Neural cell (in vitro differentiated cells): Measurements from ENCODE around the gene FCHSD2. TPM values are rescaled to one million over a fixed set of nuclear protein-coding genes. Genes with fewer than 3 reads are reported as not detected.

ENCODE experiments used
- H2AFZ ChIP-seq: fragments of 200-600, 300-800 bp; sonication (generic), shearing (Covaris generic); 2 replicates; pipeline ENCODE4 v1.6.0; 2014; ENCODE audit warnings: low read depth, mild to moderate bottlenecking, antibody characterized with exemption, low read length, moderate library complexity
- H3F3A ChIP-seq: fragments of 200-600 bp; shearing (Covaris generic); 2 replicates; pipeline ENCODE4 v1.6.1; 2016; ENCODE audit warnings: mild to moderate bottlenecking, moderate library complexity, mixed read lengths, antibody characterized with exemption, low read length; ENCODE audit not compliant: insufficient read depth, poor library complexity, severe bottlenecking
- H3K27ac ChIP-seq: fragments of 200-600, 300-800 bp; sonication (generic), shearing (Covaris generic); 2 replicates; pipeline ENCODE4 v1.5.1; 2014; ENCODE audit warnings: mild to moderate bottlenecking, low read length, moderate library complexity
- H3K27me3 ChIP-seq: fragments of 300-800, 200-600 bp; sonication (generic), shearing (Covaris generic); 2 replicates; pipeline ENCODE4 v1.6.0; 2014; ENCODE audit warnings: mild to moderate bottlenecking, low read depth, low read length, moderate library complexity; ENCODE audit not compliant: insufficient read depth
- H3K36me3 ChIP-seq: fragments of 300-800, 200-600 bp; sonication (generic), shearing (Covaris generic); 2 replicates; pipeline ENCODE4 v1.5.1; 2014; ENCODE audit warnings: mild to moderate bottlenecking, antibody characterized with exemption, low read length, moderate library complexity; ENCODE audit not compliant: insufficient read depth
- H3K4me2 ChIP-seq: fragments of 300-800, 200-600 bp; sonication (generic), shearing (Covaris generic); 2 replicates; pipeline ENCODE4 v1.6.0; 2014; ENCODE audit warnings: mild to moderate bottlenecking, low read length
- H3K4me3 ChIP-seq: fragments of 300-800, 200-600 bp; sonication (generic), shearing (Covaris generic); 2 replicates; pipeline ENCODE4 v1.5.1; 2014; ENCODE audit warnings: mild to moderate bottlenecking, low read length, moderate library complexity
- H3K79me2 ChIP-seq: fragments of 200-600 bp; shearing (Covaris generic); replicated peaks from 2 replicates; pipeline ENCODE4 v1.6.0; 2014; ENCODE audit warnings: mild to moderate bottlenecking, low read length, moderate library complexity; ENCODE audit not compliant: insufficient read depth
- H3K9ac ChIP-seq: fragments of 300-800, 200-600 bp; sonication (generic), shearing (Covaris generic); 2 replicates; pipeline ENCODE4 v1.6.1; 2016; ENCODE audit warnings: mild to moderate bottlenecking, low read length, mixed read lengths
- H3K9me2 ChIP-seq: fragments of 200-600 bp; shearing (Covaris generic); 2 replicates; pipeline ENCODE4 v1.6.1; 2016; ENCODE audit warnings: mild to moderate bottlenecking, low read length, mixed read lengths; ENCODE audit not compliant: insufficient read depth
- H3K9me3 ChIP-seq: fragments of 200-600, 300-800 bp; sonication (generic), shearing (Covaris generic); 2 replicates; pipeline ENCODE4 v1.6.1; 2016; ENCODE audit warnings: mild to moderate bottlenecking, mixed run types, low read length, moderate library complexity, mixed read lengths
- H4K20me1 ChIP-seq: fragments of 200-600 bp; shearing (Covaris generic); 2 replicates; pipeline ENCODE4 v1.6.1; 2016; ENCODE audit warnings: mild to moderate bottlenecking, mixed run types; ENCODE audit not compliant: insufficient read depth
- CTCF ChIP-seq: fragments of 450-650 bp; IDR thresholded peaks from 2 replicates; pipeline ENCODE4 v1.5.1; 2014; ENCODE audit warnings: antibody characterized with exemption, mild to moderate bottlenecking, moderate library complexity; ENCODE audit not compliant: poor library complexity, severe bottlenecking
- EP300 ChIP-seq: fragments of 450-650 bp; conservative IDR thresholded peaks from 2 replicates; pipeline ENCODE4 v1.6.1; 2014; ENCODE audit warnings: antibody characterized with exemption, mild to moderate bottlenecking, moderate library complexity; ENCODE audit not compliant: poor library complexity, severe bottlenecking
- EZH2 ChIP-seq: fragments of 200-600, 300-800 bp; shearing (Covaris generic), sonication (generic); IDR thresholded peaks from 2 replicates; pipeline ENCODE4 v1.6.1; 2014; ENCODE audit warnings: antibody characterized with exemption, low read length, borderline replicate concordance, mild to moderate bottlenecking; ENCODE audit not compliant: insufficient read depth, poor library complexity, severe bottlenecking
- MXI1 ChIP-seq: fragments of 450-650 bp; conservative IDR thresholded peaks from 2 replicates; pipeline ENCODE4 v1.6.1; 2014; ENCODE audit warnings: antibody characterized with exemption, mild to moderate bottlenecking; ENCODE audit not compliant: poor library complexity, severe bottlenecking
- POLR2AphosphoS5 ChIP-seq: IDR thresholded peaks from 2 replicates; pipeline ENCODE4 v1.6.1; 2012
- RAD21 ChIP-seq: fragments of 450-650 bp; conservative IDR thresholded peaks from 2 replicates; pipeline ENCODE4 v1.6.1; 2014; ENCODE audit warnings: antibody characterized with exemption, mild to moderate bottlenecking, moderate library complexity
- REST ChIP-seq: IDR thresholded peaks from 2 replicates; pipeline ENCODE4 v1.6.1; 2012; ENCODE audit warnings: borderline replicate concordance
- SMC3 ChIP-seq: fragments of 450-650 bp; conservative IDR thresholded peaks from 2 replicates; pipeline ENCODE4 v1.6.1; 2014; ENCODE audit warnings: antibody characterized with exemption, mild to moderate bottlenecking, moderate library complexity; ENCODE audit not compliant: poor library complexity
- TAF1 ChIP-seq: IDR thresholded peaks from 2 replicates; pipeline ENCODE4 v1.6.1; 2012; ENCODE audit warnings: low read depth
- polyA plus RNA-seq: library from polyadenylated mRNA; depleted of rRNA; stranded (reverse); fragments of >200 nt; gene quantifications from 2 replicates; pipeline ENCODE4 v1.2.3, GENCODE V29; 2014

Gene FCHSD2
- polyA plus RNA-seq, 1 donor from 2014 or later, result 40.8 TPM

GRCh38 chr11:72851726-72852125, 290.4 kb downstream of the FCHSD2 start:
- H4K20me1 ChIP-seq, result no peaks in the 10 kb centered on the region
- H3K79me2 ChIP-seq, result no peaks in the 10 kb centered on the region
- no peak for TF ChIP-seq MXI1
- no peak for TF ChIP-seq REST
- no peak for TF ChIP-seq SMC3
- TF ChIP-seq POLR2AphosphoS5, result no peak
- no peak for TF ChIP-seq CTCF
- TF ChIP-seq EZH2, result no peak
- TF ChIP-seq RAD21, result no peak
- no peak for TF ChIP-seq TAF1
- TF ChIP-seq EP300, result no peak
- no peak overlapping the region for H3K4me2 ChIP-seq
- no peak overlapping the region for H3K27ac ChIP-seq
- H3K9me2 ChIP-seq, result no peaks in the 10 kb centered on the region
- no peaks in the 10 kb centered on the region for H3K36me3 ChIP-seq
- H3K9me3 ChIP-seq, result no peaks in the 10 kb centered on the region
- H3K27me3 ChIP-seq, result no peaks in the 10 kb centered on the region
- no peak overlapping the region for H3K9ac ChIP-seq
- no peaks in the 10 kb centered on the region for H3F3A ChIP-seq
- H3K4me3 ChIP-seq, result no peak overlapping the region
- no peak overlapping the region for H2AFZ ChIP-seq

- Histone ChIP-seq H3K36me3 (no peaks in the 10 kb centered on the region), H3K9ac (no peak overlapping the region)
- no peak for TF ChIP-seq MXI1
- no peak for TF ChIP-seq POLR2AphosphoS5
- no peak for TF ChIP-seq REST
- TF ChIP-seq TAF1, result no peak
- no peak for TF ChIP-seq CTCF
- TF ChIP-seq RAD21, result no peak
- no peak for TF ChIP-seq SMC3
- TF ChIP-seq EP300, result no peak
- no peak for TF ChIP-seq EZH2
These were observed 291.3 kb downstream of the FCHSD2 start for GRCh38 chr11:72850832-72851231.

More at GRCh38 chr11:72850832-72851231, 291.3 kb downstream of the FCHSD2 start:
- Histone ChIP-seq H3K9me2 (no peaks in the 10 kb centered on the region), H3K27ac (no peak overlapping the region), H3K4me2 (no peak overlapping the region), H3K9me3 (no peaks in the 10 kb centered on the region), H4K20me1 (no peaks in the 10 kb centered on the region), H3K27me3 (no peaks in the 10 kb centered on the region), H2AFZ (no peak overlapping the region), H3K4me3 (no peak overlapping the region), H3F3A (no peaks in the 10 kb centered on the region), H3K79me2 (no peaks in the 10 kb centered on the region)
